CD4-positive, alpha-beta T cell treated with Interferon gamma for 1 hour (primary cell): ENCODE data around the gene RPL28.

ENCODE experiments used
- DNase-seq: peaks from one replicate; pipeline ENCODE4 v3.0.0-alpha.2; 2020

RPL28 gene

DNA sequence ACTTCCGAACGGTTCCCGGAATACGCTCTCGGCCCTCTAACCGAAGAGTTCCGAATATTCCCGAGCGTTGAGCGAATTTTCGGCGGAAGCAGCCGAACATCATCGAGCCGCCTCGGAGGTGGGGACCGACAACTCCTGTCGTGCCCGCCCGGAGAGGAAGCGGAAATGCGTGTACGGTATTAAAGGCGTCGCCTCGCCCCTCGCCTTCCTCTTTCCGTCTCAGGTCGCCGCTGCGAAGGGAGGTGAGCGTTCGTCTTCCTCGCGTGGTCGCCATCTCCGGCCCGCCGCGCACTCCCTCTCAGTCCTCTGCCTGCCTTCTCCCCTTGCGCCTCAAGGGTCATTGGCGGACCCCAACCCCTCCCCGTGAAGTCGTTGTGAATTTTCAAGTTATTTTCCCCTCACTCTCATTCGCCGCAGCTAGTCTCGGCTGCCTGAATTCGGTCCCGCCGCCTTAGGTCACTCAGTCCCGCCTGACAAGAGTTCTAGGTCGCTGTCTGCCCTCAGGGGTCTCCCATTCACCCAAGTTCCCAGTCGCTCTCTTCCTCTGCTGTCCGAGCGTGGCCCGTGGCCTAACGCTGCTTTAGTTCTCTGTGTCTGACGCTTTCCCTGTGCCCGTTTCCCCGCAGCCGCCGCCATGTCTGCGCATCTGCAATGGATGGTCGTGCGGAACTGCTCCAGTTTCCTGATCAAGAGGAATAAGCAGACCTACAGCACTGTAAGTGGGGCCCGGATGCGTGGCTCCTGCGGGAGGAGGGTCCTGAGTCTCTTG, at the start of gene RPL28:
TSS of gene RPL28 (plus strand) at position 209 of the 769 bp plus-strand sequence. CDS start at position 635, 426 bp downstream.
- peak; percentile 98 for DNase-seq

GRCh38 chr19:55336101-55336500, 49.6 kb upstream of the RPL28 start:
- no peak for DNase-seq

DNA sequence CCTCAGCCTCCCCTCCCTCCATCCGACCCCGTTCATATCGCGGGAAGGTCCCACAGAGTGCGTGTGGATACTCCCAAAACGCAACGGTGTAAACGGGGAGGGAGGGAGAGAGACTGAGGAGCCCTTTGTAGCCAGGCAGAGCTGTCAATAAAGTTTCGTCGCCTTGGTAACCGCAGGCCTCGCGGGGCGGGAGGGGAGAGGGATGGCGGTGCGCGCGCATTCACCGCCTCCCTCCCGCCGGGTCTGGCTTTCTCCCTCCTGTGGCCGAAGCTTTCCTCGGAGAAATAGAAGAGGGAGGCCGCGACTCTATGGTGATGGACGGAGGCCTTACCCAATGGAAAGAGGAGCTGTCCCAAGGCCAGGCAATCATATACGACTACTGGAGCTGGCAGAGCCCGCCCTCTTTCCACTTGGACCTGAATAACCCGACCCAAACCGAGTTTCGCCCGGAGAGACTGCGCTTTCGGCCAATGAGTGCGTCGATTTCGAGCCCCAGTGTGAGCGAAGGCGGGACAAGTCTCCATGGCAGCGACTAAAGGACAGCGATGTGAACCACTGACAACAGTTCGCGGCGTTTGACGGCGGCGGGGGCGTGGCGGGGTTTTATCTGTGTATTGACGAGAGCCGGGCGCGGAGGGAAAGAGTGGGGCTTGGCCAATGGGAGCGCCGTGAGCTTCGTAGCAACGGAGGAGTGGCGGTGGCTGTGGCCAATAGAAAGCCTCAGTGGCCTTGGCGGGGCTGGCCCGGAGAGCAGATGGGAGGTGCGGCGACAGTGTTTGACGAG, 46.4 kb upstream of the RPL28 start, which contains the start of gene KMT5C:
TSS of gene KMT5C (plus strand) at position 772 of the 784 bp plus-strand sequence. CDS start 2,061 bp downstream, outside the sequence.
- peak; percentile 100 for DNase-seq

DNA sequence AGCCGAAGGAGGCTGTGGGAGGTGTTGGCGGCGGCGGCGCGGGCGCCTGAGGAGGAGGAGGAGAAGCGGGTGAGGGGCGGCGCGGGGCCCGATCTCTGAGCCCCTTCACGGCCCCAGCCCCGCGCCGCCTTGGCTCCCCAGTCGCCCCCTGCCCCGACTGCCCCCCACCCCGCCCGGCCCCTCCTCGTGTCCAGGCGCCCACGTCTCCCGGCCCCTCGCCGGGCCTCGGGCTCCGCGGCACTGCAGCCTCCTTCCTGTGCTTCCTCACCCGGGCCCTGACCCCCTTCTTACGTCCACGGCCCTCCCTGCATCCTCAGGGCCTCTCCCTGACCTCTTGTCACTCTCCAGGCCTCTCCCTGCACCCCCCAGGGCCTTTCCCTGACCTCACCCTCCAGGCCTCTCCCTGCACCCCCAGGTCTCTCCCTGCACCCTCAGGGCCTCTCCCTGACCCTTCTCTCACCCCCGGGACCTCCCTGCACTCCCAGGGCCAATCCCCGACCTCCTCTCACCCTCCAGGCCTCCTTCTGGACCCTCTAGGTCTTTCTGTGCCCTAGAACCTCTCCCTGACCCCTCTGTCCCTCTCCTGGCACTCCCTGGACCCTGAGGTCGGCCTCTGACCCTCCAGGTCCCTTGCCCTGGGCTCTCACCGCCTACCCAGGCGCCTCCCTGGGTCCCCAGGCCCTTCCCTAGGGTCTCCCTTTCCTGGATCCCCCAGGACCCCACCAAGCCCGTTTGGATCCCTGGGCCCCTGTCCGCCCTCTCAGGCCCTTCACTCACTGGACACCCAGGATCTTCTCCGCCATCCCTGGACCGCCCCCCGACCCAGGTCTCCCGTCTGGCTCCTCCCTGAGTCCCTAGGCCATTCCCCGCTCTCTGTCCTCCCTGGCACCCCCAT, 45.6 kb upstream of the RPL28 start:
- peak; percentile 30 for DNase-seq

GRCh38 chr19:55340784-55341147, 45.0 kb upstream of the RPL28 start:
- DNase-seq = no peak

GRCh38 chr19:55341171-55341588, 44.6 kb upstream of the RPL28 start:
- peak; percentile 52 for DNase-seq

GRCh38 chr19:55341595-55342531, 43.9 kb upstream of the RPL28 start:
- no peak for DNase-seq

DNA sequence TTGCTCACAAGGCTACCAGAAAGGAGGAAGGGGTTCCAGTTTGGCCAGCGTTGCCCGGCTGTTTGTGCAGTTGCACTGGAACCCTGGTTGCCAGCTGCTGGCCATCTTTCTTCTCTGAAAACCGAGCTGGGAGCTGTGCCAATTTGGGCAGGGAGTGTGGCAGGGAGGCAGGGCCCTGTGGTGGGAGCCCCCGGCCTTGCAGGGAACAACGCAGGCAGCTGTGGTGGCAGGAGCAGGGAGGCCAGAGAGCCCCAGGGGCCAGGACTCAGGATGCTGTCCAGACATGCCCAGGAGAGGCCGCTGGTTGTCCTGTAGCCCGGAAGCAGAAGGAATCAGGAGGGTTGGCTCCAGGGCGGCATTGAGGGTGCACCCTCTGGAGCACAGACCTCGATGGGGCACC, 41.3 kb upstream of the RPL28 start:
- DNase-seq = no peak

DNA sequence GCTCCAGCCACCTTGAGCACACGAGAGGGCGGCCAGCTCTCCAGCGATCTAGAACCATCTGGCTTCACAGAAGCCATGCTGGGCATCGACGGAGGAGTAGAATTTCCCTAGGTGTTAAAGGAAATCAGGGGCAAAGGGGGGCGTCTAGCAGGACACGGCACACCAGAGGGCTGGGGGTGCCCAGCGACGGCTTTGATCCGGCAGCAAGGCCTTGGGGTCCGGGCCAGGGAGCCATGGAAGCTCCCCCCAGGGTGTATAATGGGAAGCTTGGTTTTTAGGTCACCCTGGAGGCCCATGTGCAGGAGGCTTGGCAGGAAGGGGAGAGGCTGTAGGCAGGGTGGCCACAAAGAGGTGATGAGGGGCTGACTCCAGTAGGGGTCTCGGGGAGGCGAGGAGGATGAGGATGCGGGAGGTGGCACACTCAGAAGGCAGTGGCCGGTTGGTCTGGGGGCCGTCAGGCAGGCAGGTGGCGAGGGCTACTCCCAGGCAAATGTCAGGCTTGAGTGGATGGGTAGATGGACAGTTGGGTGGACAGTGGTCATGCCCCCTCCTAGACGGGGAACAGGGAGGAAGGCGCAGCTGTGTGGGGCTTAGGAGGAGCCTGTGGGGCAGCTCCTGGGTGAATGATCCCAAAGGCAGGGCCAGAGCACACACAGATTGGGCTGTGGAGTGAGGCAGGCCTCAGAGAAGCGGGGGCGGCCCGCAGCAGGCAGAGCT, 40.5 kb upstream of the RPL28 start:
- DNase-seq = no peak

DNA sequence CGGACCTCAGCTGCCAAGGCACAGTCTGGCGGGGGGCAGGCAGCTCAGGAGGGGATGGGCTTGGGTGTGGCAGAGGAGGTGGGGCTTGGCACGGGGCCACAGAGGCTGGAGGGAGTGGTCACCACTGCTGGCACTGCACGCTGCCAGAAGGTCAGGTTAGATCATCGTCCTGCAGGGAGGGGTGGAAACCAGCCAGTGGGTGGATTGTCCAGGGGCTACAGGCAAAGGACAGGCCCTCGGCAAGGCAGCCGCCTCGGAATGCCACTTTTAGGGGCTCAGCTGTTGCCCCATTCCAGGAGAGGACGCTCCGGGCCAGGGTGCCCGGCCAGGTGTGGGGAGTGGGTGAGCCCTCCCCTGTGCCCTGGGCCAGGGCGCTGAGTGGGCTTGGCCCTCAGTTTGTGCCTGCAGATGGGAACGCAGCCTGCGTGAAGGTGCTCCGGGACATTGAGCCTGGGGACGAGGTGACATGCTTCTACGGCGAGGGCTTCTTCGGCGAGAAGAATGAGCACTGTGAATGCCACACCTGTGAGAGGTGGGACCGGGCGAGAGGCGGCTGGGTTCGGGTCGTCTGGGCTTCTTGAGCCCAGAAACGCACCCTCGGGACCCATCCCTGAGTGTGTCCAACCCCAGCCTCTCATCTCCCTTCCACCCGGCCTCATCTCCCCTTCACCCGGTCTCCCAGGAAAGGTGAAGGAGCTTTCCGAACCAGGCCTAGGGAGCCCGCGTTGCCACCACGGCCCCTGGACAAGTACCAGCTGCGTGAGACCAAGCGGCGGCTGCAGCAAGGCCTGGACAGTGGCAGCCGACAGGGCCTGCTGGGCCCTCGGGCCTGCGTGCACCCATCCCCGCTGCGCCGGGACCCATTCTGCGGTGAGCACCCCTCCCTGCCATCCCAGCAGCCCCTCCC, 39.7 kb upstream of the RPL28 start:
- no peak for DNase-seq

GRCh38 chr19:55346725-55347441, 38.8 kb upstream of the RPL28 start:
- DNase-seq = no peak

DNA sequence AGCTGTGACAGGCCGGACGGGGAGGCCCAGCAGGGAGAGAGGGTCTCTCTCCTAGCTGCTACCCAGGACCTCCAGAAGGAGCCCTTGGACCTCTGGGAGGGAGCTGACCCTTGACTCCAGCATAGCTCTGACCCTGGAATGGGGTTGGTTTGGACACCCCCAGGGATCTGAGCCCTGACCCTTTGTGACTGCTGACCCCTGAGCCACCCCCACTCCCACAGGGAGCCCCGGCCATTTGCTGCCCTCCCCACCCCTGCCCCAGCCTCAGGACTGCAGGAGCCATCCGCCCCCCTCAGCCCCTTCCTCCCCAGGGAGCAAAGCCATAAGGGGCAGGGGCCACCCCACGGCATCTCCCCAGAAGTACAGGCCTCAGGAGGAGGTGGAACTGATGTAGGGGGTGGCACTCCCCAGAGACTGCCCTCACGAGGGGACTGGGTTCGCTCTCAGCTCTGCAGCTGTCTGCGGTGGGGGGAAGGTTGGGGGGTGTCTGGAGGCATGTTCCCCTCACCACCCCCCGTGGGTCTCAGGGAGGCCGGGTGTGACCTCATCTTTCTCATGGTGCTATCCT, 38.2 kb upstream of the RPL28 start:
- DNase-seq = no peak

DNA sequence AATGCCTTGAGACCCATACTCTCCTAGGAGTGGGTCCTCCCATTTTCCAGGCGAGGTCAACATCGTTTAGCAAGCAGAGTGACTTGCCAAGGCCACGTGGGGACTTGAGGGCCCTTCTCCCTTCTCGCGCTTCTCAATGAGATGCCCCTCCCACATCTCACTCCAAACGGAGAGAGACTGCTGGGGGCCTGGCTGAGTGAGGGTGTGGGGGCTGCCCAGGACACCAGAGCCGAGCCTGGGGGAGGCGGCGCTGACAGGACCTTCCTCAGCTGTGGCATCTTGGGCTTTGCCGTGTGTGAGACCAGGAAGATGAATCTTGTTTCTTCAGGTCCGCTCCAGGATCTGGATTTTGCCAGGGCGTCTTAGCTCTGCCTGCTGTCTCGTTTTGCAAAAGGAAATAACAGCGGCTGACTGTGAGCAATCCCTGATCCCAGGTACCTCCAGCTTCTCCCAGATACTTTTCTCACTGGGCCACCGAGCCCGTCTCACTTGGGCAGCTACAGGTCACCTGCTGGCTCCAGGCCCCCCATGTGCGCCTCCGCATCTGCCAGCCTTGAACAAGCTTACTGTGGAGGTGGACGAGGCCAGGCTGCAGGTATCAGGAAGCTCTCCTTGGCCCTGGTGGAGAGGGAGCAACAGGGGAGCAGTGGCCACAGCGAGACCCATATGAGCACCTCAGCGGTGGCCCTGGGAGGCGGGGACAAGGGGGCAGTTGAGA, 37.3 kb upstream of the RPL28 start:
- no peak for DNase-seq

DNA sequence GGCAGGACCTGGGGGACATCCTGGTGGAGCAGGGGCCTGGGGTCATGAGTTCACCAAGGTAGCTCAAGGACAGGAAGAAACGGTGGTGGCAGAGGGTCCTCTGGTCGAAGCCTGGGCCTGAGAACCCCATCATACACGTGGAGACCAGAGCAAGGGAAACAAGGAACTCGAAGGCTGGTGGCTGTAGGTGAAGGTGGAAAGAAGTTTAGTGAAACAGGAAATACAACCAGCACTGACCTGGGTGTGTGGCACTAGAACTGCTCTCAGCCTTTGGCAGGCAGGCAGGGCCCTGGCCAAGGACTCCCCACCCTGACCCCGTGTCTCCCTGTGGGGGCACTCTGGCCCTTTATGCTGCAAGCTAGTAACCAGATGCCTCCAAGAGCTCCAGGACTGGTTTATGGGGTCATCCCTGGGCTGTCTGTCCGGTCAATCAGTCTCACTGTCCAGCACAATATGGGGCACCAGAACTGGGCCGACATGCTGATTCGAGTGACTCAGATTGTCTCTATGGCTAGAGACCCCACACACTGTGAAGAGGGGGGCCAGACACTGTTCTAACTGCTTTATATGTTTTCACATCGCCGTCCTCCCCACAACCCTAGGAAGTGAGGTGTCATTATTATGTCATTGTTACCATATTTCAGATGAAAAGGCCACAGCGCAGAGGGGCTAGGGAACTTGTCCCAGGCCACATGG, 35.0 kb upstream of the RPL28 start:
- no peak for DNase-seq

- no peak for DNase-seq
Observed at GRCh38 chr19:55352040-55352439, 33.7 kb upstream of the RPL28 start.

DNA sequence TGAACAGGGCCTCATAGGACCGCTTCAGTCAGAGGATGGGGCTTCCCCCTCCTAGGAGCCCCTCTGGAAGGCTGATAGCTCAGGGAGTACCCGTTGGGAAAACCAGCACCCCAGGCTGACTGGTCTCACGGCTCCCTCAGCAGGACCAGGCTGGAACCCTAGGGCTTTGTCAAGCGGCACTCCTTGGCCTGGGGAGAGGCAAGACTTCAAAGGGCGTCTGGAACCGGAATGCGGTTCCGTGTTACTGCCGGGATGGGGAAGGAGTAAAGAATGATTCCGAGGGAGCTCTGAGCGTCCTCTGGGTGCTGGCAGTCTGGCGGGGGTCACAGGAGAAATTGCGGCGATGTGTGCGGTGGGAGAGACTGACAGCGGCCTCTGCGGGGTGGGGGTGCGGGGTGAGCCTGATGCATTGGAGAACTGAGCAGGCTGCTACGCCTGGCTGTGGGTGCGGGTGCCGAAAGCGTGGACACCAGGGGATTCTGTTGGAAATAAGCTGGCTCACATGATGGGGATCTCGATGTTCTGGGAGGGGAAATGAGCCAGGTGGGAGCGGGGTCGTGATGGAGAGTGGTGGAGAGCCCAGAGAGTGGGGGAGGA, 33.1 kb upstream of the RPL28 start:
- DNase-seq = no peak

DNA sequence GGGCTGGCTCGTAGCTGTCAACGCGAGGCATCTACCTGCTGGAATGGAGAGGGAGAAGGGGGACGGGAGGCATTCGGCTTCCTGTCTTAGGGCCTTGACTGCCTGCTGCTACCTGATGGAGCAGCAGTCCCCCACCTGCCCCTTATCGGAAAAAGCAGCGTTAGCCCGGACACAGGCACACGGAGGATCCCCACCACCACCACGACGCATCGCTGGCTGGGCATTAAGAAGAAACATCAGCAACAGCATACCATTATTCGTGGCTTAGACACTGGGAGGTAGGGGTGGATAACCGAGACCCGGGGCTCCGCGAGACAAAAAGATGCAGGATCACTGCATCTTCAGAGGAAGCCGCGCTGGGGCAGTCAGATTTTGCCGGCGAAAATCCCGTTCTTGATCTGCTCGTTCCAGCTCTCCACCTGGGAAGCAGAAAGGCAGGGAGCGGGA, 32.4 kb upstream of the RPL28 start:
- no peak for DNase-seq
